HG03060 (cell line): Measurements from ENCODE around the gene R3HDML.
"Not testable (repeated sequence)": the region's sequence is repeated elsewhere in the genome, so short reads cannot be mapped to it uniquely, and the experiment has no call there.

Experiments used
- ATAC-seq: cut with Tn5 transposase; IDR thresholded peaks from one replicate; pipeline ENCODE4 v1.9.1; 2021; ENCODE audit warnings: low read depth, moderate number of reproducible peaks; ENCODE audit not compliant: unreplicated experiment

Gene R3HDML, protein sequence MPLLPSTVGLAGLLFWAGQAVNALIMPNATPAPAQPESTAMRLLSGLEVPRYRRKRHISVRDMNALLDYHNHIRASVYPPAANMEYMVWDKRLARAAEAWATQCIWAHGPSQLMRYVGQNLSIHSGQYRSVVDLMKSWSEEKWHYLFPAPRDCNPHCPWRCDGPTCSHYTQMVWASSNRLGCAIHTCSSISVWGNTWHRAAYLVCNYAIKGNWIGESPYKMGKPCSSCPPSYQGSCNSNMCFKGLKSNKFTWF

DNA sequence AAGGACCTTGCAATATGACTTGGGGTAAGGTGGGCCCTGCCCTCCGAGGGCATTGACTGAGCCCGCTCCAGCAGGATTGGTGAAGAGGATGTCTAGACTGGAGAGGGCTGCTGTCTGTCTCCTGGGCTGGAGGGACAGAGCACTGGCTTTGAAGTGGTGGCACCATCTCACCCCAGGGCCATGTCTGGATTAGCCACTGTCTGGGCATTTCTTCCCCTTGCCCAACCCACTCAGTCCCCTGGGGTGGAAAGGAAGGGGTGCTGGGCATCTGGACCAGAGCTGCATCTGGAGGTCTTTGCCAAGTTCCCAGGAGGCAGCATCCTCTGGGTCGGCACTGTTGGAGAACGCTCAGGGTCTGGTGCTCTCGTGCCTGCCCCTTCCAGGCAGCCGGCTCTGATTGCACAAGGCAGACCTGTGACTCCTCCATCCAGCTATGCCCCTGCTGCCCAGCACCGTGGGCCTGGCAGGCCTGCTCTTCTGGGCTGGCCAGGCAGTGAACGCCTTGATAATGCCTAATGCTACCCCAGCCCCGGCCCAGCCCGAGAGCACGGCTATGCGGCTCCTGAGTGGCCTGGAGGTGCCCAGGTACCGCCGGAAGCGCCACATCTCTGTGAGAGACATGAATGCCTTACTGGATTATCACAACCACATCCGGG lies at the start of gene R3HDML:
Gene R3HDML (plus strand): TSS at position 319 of the 656 bp plus-strand sequence. CDS start 115 bp downstream, at position 434.
- ATAC-seq = no peak

DNA sequence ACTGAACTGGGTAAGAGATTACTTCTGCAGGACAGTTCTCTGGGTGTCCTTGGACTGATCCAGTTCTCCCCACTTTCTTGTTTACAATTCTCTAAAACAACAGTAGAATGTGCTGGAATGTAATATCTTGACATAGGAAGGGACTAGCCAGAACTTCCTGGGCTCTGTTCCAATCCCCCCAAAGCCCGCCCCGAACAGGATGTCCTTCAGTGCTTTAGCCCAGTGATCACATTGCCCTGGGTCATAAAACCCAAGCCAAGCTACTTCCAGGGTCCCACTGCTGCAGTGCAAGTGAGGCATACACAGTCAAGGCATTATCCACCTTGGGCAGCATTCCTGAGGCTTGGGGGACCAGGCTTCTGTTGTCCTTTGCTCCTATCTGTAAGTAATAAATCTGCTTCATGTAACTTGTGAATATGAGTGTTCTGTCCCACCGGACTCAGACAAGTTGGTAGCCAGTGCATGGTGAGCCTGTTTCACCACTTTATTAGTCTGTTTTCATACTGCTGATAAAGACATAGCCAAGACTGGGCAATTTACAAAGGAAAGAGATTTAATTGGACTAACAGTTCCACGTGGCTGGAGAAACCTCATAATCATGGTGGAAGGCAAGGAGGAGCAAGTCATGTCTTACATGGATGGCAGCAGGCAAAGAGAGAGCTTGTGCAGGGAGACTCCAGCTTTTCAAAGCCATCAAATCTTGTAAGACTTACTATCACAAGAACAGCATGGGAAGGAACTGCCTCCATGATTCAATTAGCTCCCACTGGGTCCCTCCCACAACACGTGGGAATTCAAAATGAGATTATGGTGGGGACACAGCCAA lies 49.4 kb upstream of the R3HDML start:
- no peak for ATAC-seq

DNA sequence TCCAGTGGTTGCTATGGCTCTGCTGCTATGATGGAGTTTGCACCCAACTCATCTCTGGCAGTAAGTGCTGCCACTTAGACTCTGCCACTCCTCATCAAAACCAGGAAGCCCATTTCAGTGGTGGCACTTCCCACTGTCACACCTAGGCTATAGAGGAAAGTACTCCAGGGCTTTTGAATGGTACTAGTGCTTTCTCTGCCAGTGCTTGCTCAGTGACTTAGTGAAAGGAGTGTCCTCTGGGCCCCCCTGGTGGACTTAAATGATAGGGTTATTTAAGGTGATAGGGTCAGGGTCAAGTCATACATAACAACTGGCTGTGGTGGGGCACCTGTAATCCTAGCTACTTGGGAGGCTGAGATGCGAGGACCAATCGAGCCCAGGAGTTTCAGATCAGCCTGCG lies 48.6 kb upstream of the R3HDML start:
- ATAC-seq = no peak

DNA sequence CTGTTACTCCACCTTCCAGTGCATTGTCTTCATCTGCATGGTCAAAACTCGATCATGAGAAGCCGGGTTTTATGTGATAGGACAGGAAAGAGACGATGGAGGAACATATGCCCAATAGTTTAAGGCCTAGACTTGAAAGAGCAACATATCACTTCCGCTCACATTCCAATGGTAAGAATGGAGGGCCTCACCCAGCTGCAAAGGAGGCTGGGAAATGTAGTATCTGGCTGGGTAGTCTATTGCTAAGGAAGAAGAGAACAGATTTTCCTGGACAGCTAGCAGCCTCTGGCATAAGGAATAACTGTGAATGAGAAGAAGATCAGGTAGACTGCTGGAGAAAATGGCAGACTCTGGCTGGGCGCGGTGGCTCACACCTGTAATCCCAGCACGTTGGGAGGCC lies 45.1 kb upstream of the R3HDML start:
- no peak for ATAC-seq

DNA sequence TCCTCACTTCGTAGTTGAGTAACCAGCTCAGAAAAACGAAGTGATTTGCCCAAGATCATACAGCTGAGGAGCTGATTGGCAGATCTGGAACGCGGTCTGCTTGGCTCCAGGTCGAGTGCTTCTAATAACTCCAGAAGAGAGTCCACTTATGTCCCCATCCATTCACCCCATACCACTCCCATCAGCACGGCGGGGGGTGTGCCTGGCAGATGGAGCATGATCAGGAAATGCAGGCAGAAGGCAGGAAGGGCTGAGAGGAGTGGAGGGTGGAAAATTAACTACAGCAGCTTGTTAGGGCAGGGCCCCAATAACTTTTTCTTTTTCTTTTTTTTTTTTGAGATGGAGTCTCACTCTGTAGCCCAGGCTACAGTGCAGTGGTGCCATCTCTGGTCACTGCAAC lies 40.8 kb upstream of the R3HDML start:
- ATAC-seq = no peak

DNA sequence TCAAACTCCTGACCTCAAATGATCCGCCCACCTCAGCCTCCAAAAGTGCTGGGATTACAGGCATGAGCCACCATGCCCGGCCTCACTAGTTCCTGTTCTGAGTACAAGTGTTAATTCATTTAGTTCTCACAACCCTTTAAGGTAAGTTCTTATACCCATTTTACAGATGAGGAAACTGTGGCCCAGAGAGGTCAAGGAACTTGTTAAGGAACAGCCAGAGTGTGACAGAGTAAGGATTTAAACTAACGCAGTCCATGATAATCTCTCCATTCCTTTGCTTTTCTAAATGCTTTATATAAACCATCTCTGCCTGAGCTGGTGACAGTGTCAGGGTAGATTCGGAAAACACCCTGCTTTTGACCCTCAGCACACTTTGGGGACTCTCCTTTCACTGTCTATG lies 39.1 kb upstream of the R3HDML start:
- no peak for ATAC-seq

DNA sequence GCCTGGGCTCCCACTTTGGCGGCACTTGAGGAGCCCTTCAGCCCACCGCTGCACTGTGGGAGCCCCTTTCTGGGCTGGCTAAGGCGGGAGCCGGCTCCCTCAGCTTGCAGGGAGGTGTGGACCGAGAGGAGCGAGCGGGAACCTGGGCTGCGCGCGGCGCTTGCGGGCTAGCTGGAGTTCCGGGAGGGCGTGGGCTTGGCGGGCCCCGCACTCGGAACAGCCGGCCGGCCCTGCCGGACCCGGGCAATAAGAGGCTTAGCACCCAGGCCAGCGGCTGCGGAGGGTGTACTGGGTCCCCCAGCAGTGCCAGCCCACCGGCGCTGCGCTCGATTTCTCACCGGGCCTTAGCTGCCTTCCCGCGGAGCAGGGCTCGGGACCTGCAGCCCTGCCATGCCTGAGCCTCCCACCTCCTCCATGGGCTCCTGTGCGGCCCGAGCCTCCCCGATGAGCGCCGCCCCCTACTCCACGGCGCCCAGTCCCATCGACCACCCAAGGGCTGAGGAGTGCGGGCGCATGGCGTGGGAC lies 37.8 kb upstream of the R3HDML start:
- ATAC-seq = not testable (repeated sequence)

DNA sequence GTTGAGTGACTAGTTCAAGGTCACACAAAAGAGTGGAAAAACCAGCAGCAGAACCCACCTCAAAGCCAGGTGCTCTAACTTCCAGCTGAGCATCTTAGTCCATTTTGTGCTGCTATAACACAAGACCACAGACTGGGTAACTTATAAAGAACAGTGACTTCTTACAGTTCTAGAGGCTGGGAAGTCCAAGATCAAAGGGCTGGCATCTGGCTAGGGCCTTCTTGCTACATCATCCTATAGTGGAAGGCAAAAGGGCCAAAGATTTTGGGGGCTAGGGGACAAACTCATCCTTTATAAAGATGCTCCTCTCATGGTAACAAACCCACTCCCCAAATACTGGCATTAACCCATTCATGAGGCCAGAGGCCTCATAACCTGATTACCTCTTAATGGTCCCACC lies 35.6 kb upstream of the R3HDML start:
- ATAC-seq = no peak

DNA sequence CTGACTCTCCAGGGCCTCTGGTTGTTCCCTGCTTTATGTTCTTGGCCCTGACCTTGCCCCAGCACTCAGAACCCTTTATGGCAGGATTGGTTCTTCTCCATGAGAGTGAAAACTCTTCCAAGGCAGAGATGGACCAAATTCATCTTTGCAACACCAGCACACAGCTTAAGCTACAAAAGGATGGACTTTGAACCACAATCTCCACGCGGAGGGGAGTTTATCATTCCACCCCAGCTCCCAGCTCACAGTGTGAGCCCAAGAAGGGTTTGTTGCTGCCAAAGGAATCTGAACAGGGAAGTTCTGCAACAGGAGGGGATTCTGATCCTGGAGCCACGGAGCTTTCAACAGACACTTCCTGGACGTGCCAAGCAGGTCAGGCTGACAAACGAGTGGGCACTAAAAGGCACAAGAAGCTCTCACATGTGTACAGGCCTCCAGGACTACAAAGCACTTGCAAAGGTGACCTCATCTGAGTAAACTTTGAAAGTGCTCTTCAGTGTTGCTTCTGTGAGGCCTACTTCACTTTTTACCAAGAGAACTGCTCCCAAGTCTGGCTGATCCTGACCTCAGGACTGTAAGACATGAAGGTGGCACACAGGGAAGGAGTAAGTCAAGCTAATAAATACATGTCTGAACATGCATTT lies 34.7 kb upstream of the R3HDML start:
- no peak for ATAC-seq

DNA sequence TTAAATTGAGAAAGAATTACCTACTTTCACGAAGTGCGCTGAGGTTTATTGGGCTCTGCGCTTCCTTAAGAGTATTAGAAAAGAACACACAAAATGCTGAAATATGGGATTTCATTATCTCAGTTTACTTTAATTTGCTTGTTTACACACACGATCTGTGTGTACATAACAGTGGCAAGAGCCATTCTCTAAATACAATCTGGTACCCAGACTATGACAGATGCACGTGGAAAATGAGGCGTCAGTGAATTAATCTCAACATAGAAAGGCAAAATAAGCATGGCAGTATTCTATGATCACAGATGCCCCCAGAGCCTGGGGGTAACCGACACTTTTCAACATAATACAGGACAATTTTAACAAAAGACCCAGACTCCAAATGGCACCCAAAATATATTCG lies 34.1 kb upstream of the R3HDML start:
- no peak for ATAC-seq

DNA sequence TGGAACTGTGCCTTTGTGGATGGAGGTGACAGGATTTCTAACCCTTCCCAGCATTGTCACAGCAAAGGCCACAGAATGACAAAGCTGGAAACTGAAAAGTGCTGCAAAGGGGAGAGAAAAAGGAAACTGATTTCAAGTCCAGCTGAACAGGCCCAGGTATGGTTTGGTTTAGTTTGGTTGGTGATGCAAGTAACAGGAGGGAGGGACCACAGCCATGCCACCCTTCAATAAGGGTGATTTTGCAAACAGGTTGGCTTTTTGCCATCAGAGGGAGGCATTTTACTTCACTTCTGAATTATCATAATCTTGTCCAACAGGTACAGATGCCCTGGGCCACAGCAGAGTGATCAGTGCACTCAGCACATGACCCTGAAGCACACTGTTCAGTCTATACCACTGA lies 32.5 kb upstream of the R3HDML start:
- no peak for ATAC-seq

DNA sequence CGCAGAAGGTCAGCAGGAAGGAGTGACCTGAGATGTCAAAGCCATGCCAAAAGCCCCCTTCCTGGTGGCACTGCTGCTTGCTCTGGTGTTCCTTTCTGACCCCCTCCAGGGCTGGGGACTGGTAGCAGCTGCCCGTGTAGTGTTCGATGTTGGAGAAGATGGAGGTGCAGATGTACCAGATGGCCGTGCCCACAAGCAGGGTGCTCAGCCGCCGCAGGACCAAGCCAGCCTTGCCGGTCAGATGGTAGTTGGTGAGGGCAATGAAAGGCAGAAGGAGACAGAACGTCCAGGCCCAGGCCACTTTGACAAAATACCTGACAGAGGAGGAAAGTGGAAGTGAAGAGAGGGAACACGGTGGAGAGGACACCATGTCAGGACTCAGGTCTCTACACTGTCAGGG lies 29.9 kb upstream of the R3HDML start:
- ATAC-seq = no peak

DNA sequence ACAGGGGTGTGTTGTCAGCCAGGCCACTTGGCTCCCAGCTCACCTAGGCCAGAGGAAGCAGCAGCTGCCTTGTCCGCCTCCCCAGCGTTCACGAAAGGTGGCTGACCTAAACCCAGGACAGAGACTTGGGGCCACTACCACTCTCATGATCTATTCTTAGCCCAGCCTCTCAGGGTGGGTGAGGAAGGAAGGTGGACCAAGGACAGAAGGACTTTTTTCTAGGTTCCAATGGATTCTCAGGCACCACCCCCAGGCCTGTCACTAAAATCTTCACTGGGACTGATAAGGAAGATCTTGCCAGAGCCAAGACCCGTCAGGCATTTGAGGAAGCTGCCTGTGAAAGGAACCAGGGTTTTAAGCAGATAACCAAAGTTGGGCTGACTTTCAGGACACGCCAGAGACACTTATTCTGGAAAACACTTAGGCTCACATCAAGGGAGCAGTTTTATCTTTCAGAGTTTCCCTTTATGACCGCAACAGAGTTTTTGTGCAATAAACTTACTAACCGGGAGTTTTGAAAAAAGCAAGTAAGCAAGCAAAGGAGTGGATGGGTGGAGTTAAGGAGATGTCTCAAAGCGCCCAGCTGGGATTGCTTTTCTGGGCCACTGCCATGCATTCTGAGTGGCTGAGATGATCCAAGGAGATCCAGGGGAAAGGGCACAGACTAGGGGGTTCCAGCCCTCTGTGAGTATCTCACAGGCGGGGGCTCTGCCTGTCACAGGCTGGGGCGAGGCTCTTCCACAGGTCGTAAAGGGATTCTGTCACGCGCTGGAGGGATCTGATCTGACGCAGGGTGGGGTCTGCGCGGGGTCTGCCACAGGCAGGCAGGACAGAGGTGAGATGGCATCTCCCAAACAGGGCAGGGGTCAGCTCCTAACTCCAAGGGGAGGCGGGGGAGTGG lies 26.8 kb upstream of the R3HDML start:
- no peak for ATAC-seq

DNA sequence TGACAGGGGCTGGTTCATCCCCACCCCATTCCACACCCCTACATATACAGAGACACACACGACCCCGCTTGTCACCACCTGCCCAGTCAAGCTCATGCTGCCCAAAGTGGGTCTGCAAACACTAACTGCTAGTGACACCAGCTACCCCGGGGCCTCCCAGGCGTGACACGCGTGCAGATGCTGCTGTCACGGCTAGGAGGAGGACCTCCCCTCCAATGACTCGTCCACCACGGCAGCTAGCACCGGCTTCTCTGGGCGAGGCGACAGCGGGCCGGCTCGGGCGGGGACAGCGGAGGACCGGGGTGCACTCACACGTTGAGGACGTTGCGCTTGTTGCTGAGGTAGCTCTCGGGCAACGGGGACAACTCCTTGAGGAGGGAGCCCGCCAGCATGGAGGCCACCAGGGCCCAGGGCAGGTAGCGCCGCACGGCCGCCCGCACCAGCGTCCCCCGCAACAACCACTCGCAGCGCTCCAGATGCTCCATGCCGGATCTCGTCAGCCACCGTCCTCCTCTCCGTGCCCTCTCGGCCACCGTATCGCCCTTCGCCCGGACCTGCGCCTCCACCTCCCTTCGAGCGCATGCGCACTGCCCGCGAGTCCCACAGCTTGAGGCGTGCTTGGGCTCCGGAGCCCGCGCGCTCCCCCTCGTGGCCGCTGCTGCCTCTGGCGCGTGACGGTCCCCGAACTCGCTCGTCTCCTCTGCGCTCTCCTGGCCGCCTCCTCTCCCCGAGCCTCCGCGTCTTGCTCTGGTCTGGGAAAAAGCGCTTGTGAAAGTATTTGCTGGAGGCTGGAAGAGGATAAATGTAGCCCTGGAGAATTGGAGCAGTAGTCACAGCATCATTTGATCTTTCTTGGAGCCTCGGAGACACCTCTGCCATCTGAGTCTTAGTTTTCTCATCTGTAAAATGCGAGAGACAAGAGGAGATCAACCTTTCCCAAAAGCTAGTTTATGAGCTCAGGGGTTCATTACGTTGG lies 25.9 kb upstream of the R3HDML start, which contains the start of gene FITM2:
Gene FITM2 (minus strand): TSS at position 539 of the 976 bp plus-strand sequence. CDS start 54 bp downstream, at position 485.
- peak; percentile 63 for ATAC-seq

DNA sequence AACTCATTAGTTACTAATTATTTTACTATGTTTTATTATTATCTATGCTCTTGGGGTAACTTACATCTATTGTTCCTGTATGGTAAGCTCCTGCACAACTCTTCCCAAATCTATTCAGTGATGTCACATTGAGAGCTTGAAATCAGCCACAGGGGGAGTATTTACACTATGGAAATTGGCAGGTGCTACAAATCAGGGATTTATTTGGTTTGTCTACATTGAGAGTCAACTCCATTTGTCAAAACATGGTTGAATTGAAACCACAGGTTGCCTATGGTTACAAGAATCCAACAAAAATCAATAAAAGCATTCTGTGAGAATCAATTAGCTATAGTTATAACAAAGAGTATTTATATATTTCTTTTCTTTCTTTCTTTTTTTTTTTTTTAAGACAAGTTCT lies 22.0 kb upstream of the R3HDML start:
- ATAC-seq = no peak

DNA sequence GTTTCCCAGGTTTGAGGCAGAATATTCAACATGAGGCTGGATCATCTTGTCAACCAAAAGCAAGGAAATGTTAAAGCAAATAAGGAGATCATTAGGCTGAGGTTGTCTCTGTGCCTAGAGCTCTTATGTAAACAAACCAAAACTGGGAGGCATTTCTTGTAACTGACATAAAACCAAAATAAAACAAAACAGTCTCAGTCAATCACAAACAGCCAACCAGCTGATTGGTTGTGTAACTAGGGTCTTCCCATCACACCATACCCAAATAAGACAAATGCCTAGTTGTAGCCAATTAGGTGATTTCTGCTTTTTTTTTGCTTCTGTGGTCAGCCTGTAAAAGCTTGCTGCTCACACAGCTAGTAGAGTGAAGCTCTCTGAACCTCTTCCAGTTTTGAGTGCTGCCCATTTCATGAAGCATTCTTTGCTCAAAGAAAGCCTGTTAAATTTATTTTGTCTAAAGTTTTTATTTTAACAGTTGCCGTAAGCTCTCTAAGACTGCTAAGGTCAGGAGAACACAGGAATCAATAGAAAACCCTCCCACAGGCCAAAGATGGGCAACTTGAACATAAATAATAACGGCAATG lies 16.9 kb upstream of the R3HDML start:
- ATAC-seq = no peak

DNA sequence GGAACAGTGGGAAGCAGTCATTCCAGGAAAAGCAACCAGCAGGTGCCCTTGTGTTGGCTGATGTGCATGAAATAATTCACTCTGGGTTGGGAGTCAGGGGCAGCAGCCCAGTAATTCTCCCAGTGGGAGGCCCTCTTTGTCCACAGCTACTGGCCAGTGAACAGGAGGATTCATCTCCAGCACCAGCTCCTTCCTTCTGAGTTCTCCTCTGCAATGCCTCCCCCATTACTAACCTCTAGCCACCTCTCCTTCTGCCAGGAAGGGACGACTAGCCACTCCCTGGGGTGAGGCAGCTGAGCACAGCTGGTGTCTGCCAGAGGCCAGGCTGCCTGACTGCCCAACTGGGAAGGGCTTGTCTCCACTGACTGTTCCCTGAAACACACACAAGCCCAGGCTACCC lies 12.5 kb upstream of the R3HDML start:
- no peak for ATAC-seq
